Superior temporal gyrus (tissue), 1 donor: ENCODE results near the gene SMYD3.

Experiments
- DNase-seq: peaks from one replicate; pipeline ENCODE4 v3.0.0-alpha.2; 2016; ENCODE audit errors: extremely low spot score

SMYD3 gene

GRCh38 chr1:245915841-245916240 lies 591.2 kb downstream of the SMYD3 start:
- DNase-seq = no peak

- no peak for DNase-seq
Measured at GRCh38 chr1:245915406-245915805, 591.7 kb downstream of the SMYD3 start.

GRCh38 chr1:245908543-245908942 lies 598.5 kb downstream of the SMYD3 start:
- no peak for DNase-seq

- DNase-seq = no peak
Measured at GRCh38 chr1:245906207-245906606, 600.9 kb downstream of the SMYD3 start.

GRCh38 chr1:245903851-245904250 lies 603.2 kb downstream of the SMYD3 start:
- no peak for DNase-seq

GRCh38 chr1:245901565-245901964 lies 605.5 kb downstream of the SMYD3 start:
- no peak for DNase-seq

GRCh38 chr1:245901037-245901436 lies 606.0 kb downstream of the SMYD3 start:
- DNase-seq = no peak

- DNase-seq = no peak
Measured at GRCh38 chr1:245898581-245898980, 608.5 kb downstream of the SMYD3 start.

GRCh38 chr1:245896258-245896657 lies 610.8 kb downstream of the SMYD3 start:
- no peak for DNase-seq

GRCh38 chr1:245895455-245895959 lies 611.6 kb downstream of the SMYD3 start:
- DNase-seq = no peak

GRCh38 chr1:245894843-245895242 lies 612.2 kb downstream of the SMYD3 start:
- DNase-seq = no peak

GRCh38 chr1:245893025-245893424 lies 614.1 kb downstream of the SMYD3 start:
- no peak for DNase-seq

- no peak for DNase-seq
Measured at GRCh38 chr1:245888809-245889208, 618.3 kb downstream of the SMYD3 start.

GRCh38 chr1:245887829-245888228 lies 619.2 kb downstream of the SMYD3 start:
- DNase-seq = no peak

- no peak for DNase-seq
Measured at GRCh38 chr1:245881767-245882391, 625.2 kb downstream of the SMYD3 start.

- DNase-seq = no peak
Measured at GRCh38 chr1:245880754-245881403, 626.2 kb downstream of the SMYD3 start.

- DNase-seq = no peak
Measured at GRCh38 chr1:245879091-245879490, 628.0 kb downstream of the SMYD3 start.

GRCh38 chr1:245878585-245878984 lies 628.5 kb downstream of the SMYD3 start:
- DNase-seq = no peak

- DNase-seq = no peak
Measured at GRCh38 chr1:245877976-245878375, 629.1 kb downstream of the SMYD3 start.

GRCh38 chr1:245876586-245876985 lies 630.5 kb downstream of the SMYD3 start:
- DNase-seq = no peak

GRCh38 chr1:245875581-245876261 lies 631.4 kb downstream of the SMYD3 start:
- DNase-seq = no peak

- DNase-seq = no peak
Measured at GRCh38 chr1:245874942-245875580, 632.0 kb downstream of the SMYD3 start.
